PC-9 (cell line): ENCODE data around the gene SLC45A2. TPM values are rescaled to one million over a fixed set of nuclear protein-coding genes. Genes with fewer than 3 reads are reported as not detected.
"Not testable (repeated sequence)": the region's sequence is repeated elsewhere in the genome, so short reads cannot be mapped to it uniquely, and the experiment has no call there.

Experiments used
- BruUV-seq: library from RNA; stranded (reverse); fragments of 400-500 nt; replicated peaks from 2 replicates; lab custom pipeline; 2021; lab: Mats Ljungman, UMichigan
- CTCF ChIA-PET: fragments of 300-600 bp; sonication (Branson Sonifier 250); formaldehyde crosslinking; loops from one replicate; lab custom pipeline; 2022; ENCODE audit warnings: antibody characterized with exemption; lab: Charles Lee
- POLR2A ChIA-PET: fragments of 300-600 bp; sonication (Branson Sonifier 250); formaldehyde crosslinking; loops from one replicate; lab custom pipeline; 2022; ENCODE audit warnings: antibody characterized with exemption; ENCODE audit not compliant: unreplicated experiment; lab: Charles Lee
- DNase-seq, 2 experiments: peaks; one replicate each; pipeline versions ENCODE4 v3.0.0 to v3.0.0-alpha.2; 2015 to 2022; ENCODE audit warnings: mixed read lengths in 1 of 2
- H2AFZ ChIP-seq: fragments of 200-600 bp; sonication (generic); 2 replicates; pipeline ENCODE4 v1.8.1; 2017; ENCODE audit warnings: antibody characterized with exemption
- H3F3A ChIP-seq: fragments of 200-600 bp; sonication (generic); 2 replicates; pipeline ENCODE4 v1.8.1; 2017; ENCODE audit warnings: antibody characterized with exemption, mild to moderate bottlenecking, low read depth; ENCODE audit not compliant: insufficient read depth
- H3K27ac ChIP-seq: fragments of 200-600 bp; sonication (generic); 2 replicates; pipeline ENCODE4 v1.6.1; 2016; ENCODE audit warnings: mixed run types
- H3K27me3 ChIP-seq: fragments of 200-600 bp; sonication (generic); 2 replicates; pipeline ENCODE4 v1.6.1; 2016; ENCODE audit warnings: low read depth, mixed run types; ENCODE audit not compliant: insufficient read depth
- H3K36me3 ChIP-seq: fragments of 200-600 bp; sonication (generic); 2 replicates; pipeline ENCODE4 v1.6.1; 2016; ENCODE audit warnings: low read depth, mixed run types
- H3K4me1 ChIP-seq: fragments of 200-600 bp; sonication (generic); replicated peaks from 2 replicates; pipeline ENCODE4 v1.6.1; 2016; ENCODE audit warnings: mixed run types; ENCODE audit not compliant: insufficient read depth
- H3K4me2 ChIP-seq: fragments of 200-600 bp; sonication (generic); 2 replicates; pipeline ENCODE4 v1.6.1; 2017; ENCODE audit warnings: mixed run types
- H3K4me3 ChIP-seq: fragments of 200-600 bp; sonication (generic); 2 replicates; pipeline ENCODE4 v1.6.1; 2016; ENCODE audit warnings: mixed run types
- H3K79me2 ChIP-seq: fragments of 200-600 bp; sonication (generic); 2 replicates; pipeline ENCODE4 v1.6.1; 2017; ENCODE audit warnings: low read depth, mixed run types
- H3K9me2 ChIP-seq: fragments of 200-600 bp; sonication (generic); 2 replicates; pipeline ENCODE4 v1.8.1; 2017; ENCODE audit warnings: mild to moderate bottlenecking; ENCODE audit not compliant: insufficient read depth
- H3K9me3 ChIP-seq: fragments of 200-600 bp; sonication (generic); 2 replicates; pipeline ENCODE4 v1.8.1; 2016; ENCODE audit warnings: low read depth; ENCODE audit not compliant: insufficient read depth
- H4K20me1 ChIP-seq: fragments of 200-600 bp; sonication (generic); 2 replicates; pipeline ENCODE4 v1.8.1; 2017; ENCODE audit not compliant: insufficient read depth
- EZH2 ChIP-seq: fragments of 200-600 bp; sonication (generic); IDR thresholded peaks from 2 replicates; pipeline ENCODE4 v1.8.0; 2017; ENCODE audit warnings: antibody characterized with exemption, low read depth
- intact Hi-C: fragments of 100-400 bp; cut with micrococcal nuclease; formaldehyde crosslinking; loops from one replicate; pipeline ENCODE4 v1.10.0; 2022; ENCODE audit not compliant: unreplicated experiment
- total RNA-seq: library from RNA; stranded (reverse); gene quantifications from 2 replicates; pipeline ENCODE4 v1.2.3, GENCODE V29; 2021
- TF ChIP-seq, protein P1 (sequence below): fragments of 200-600 bp; sonication (generic); conservative IDR thresholded peaks from 2 replicates; pipeline ENCODE4 v1.6.1; 2017; ENCODE audit warnings: mixed run types, antibody characterized with exemption, mild to moderate bottlenecking, moderate library complexity

Gene SLC45A2
- total RNA-seq, 1 experiment from 2014 or later = 0.33 TPM

DNA sequence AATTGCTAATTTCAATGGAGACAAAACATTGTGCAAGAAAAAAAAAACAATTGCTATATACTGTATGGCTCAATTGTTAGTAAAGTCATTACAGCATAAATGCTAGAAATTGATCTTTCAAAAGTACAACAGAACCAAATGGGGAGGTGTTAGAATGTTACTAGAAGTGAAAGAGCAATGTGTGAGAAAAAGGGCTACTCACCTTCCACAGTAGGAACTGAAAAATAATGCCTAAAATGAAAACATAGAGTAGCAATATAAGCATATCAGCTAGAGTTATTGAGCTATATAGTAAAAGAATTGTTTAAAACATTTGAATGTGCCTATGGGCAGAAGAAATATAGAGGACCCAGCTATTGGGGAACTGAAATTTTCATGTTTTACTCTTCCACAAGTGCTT lies 59.2 kb downstream of the SLC45A2 start:
- POLR2A ChIA-PET = no interaction called here
- no TSS peak for BruUV-seq
- Histone ChIP-seq H3K4me3 (no peak overlapping the region), H3K4me2 (no peak overlapping the region), H3K4me1 (peaks cover 16% of the 10 kb centered on the region), H3K9me2 (no peaks in the 10 kb centered on the region), H2AFZ (no peak overlapping the region), H3K27ac (no peak overlapping the region), H3K36me3 (no peaks in the 10 kb centered on the region), H3F3A (no peaks in the 10 kb centered on the region), H3K27me3 (no peaks in the 10 kb centered on the region), H4K20me1 (no peaks in the 10 kb centered on the region), H3K9me3 (no peaks in the 10 kb centered on the region), H3K79me2 (no peaks in the 10 kb centered on the region)
- DNase-seq = no peak
- intact Hi-C loops = no loop called here
- TF ChIP-seq, protein P1, sequence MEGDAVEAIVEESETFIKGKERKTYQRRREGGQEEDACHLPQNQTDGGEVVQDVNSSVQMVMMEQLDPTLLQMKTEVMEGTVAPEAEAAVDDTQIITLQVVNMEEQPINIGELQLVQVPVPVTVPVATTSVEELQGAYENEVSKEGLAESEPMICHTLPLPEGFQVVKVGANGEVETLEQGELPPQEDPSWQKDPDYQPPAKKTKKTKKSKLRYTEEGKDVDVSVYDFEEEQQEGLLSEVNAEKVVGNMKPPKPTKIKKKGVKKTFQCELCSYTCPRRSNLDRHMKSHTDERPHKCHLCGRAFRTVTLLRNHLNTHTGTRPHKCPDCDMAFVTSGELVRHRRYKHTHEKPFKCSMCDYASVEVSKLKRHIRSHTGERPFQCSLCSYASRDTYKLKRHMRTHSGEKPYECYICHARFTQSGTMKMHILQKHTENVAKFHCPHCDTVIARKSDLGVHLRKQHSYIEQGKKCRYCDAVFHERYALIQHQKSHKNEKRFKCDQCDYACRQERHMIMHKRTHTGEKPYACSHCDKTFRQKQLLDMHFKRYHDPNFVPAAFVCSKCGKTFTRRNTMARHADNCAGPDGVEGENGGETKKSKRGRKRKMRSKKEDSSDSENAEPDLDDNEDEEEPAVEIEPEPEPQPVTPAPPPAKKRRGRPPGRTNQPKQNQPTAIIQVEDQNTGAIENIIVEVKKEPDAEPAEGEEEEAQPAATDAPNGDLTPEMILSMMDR = no peak
- no peak for TF ChIP-seq EZH2
- CTCF ChIA-PET = interaction anchor here (1.0 kb wide), 1 partner anchor 29 kb away, joined by 3 read pairs; no protein-coding TSS in a partner anchor

GRCh38 chr5:33921002-33921401 lies 63.5 kb downstream of the SLC45A2 start:
- DNase-seq = no peak
- no peaks in the 10 kb centered on the region for H3K9me2 ChIP-seq
- H3K36me3 ChIP-seq = no peaks in the 10 kb centered on the region
- no TSS peak for BruUV-seq
- ChIA-PET CTCF (no interaction called here), POLR2A (no interaction called here)
- H2AFZ ChIP-seq = no peak overlapping the region
- no peaks in the 10 kb centered on the region for H3K27me3 ChIP-seq
- H3K4me2 ChIP-seq = no peak overlapping the region
- H4K20me1 ChIP-seq = no peaks in the 10 kb centered on the region
- H3K4me1 ChIP-seq = no peaks in the 10 kb centered on the region
- H3K27ac ChIP-seq = no peak overlapping the region
- H3K4me3 ChIP-seq = no peak overlapping the region
- intact Hi-C loops = no loop called here
- peaks cover 12% of the 10 kb centered on the region; the same call in 1 of the 2 replicates for H3K9me3 ChIP-seq
- no peaks in the 10 kb centered on the region for H3F3A ChIP-seq
- no peaks in the 10 kb centered on the region for H3K79me2 ChIP-seq
- TF ChIP-seq, protein P1 = no peak
- no peak for TF ChIP-seq EZH2

DNA sequence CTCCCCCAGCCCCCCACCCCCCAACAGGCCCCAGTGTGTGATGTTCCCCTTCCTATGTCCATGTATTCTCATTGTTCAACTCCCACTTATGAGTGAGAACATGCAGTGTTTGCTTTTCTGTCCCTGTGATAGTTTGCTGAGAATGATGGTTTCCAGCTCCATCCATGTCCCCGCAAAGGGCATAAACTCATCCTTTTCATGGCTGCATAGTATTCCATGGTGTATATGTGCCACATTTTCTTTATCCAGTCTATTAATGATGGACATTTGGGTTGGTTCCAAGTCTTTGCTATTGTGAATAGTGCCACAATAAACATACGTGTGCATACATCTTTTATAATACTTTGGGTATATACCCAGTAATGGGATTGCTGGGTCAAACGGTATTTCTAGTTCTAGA lies 69.6 kb downstream of the SLC45A2 start:
- POLR2A ChIA-PET, H4K20me1 ChIP-seq, H3K27ac ChIP-seq, H3K27me3 ChIP-seq, H3K4me2 ChIP-seq, H3K4me1 ChIP-seq, H3K4me3 ChIP-seq, intact Hi-C loops, BruUV-seq, H3K9me2 ChIP-seq, DNase-seq, H3F3A ChIP-seq, CTCF ChIA-PET, H2AFZ ChIP-seq, H3K79me2 ChIP-seq, H3K36me3 ChIP-seq: not testable (repeated sequence)
- H3K9me3 ChIP-seq = peaks cover 20% of the 10 kb centered on the region; the same call in 1 of the 2 replicates

DNA sequence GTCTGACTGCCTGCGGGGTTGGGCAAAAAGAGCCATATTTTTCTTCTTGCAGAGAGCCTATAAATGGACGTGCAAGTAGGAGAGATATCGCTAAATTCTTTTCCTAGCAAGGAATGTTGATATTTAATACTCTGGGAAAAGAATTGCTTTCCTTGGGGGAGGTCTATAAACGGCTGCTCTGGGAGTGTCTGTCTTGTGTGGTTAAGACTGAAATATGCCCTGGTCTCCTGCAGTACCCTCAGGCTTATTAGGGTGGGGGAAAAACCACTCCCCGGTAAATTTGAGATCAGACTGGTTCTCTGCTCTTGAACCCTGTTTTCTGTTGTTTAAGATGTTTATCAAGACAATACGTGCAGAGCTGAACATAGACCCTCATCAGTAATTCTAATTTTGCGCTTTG lies 78.2 kb downstream of the SLC45A2 start:
- H3K27me3 ChIP-seq, H3K36me3 ChIP-seq, H3K4me3 ChIP-seq, H3K9me2 ChIP-seq, H4K20me1 ChIP-seq, H3K27ac ChIP-seq, intact Hi-C loops, H3K79me2 ChIP-seq, POLR2A ChIA-PET, H3K4me2 ChIP-seq, BruUV-seq, H2AFZ ChIP-seq, CTCF ChIA-PET, DNase-seq: not testable (repeated sequence)
- Histone ChIP-seq H3F3A (peaks cover 20% of the 10 kb centered on the region), H3K9me3 (peaks cover 32% of the 10 kb centered on the region), H3K4me1 (peaks cover 32% of the 10 kb centered on the region)
